HG03025 (cell line): Measurements from ENCODE around the gene PHF20.
"Not testable (repeated sequence)": the region's sequence is repeated elsewhere in the genome, so short reads cannot be mapped to it uniquely, and the experiment has no call there.

Experiments used
- ATAC-seq: cut with Tn5 transposase; IDR thresholded peaks from one replicate; pipeline ENCODE4 v1.9.1; 2021; ENCODE audit warnings: mild to moderate bottlenecking, moderate library complexity; ENCODE audit not compliant: unreplicated experiment, low FRiP score

PHF20 gene

GRCh38 chr20:35908007-35908406, 136.2 kb downstream of the PHF20 start:
- ATAC-seq = no peak

- ATAC-seq = no peak
These were observed 137.4 kb downstream of the PHF20 start for GRCh38 chr20:35909176-35909575.

GRCh38 chr20:35909796-35910195, 138.0 kb downstream of the PHF20 start:
- no peak for ATAC-seq

- ATAC-seq = no peak
These were observed 138.4 kb downstream of the PHF20 start for GRCh38 chr20:35910254-35910653.

- ATAC-seq = no peak
These were observed 141.1 kb downstream of the PHF20 start for GRCh38 chr20:35912881-35913280.

DNA sequence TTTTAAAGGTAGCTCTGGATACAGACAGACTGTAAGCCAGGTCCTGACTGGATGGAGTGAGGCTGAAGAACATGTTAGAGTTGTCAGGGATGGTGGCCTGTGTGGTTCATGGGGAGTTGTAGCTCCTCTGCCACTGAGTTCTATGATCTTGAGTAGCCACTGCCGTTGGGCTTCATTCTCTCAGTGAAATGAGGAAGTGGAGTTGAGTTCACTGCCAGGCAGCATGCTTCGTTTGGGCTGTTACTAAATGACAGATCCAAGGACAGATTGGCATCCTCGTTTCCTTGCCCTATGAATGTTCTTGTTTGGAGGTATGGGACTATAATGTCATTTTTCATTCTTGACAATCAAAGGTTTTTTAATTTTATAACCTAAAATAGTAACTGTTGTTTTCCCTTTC, 145.3 kb downstream of the PHF20 start:
- ATAC-seq = no peak

GRCh38 chr20:35918021-35918420, 146.2 kb downstream of the PHF20 start:
- ATAC-seq = no peak

DNA sequence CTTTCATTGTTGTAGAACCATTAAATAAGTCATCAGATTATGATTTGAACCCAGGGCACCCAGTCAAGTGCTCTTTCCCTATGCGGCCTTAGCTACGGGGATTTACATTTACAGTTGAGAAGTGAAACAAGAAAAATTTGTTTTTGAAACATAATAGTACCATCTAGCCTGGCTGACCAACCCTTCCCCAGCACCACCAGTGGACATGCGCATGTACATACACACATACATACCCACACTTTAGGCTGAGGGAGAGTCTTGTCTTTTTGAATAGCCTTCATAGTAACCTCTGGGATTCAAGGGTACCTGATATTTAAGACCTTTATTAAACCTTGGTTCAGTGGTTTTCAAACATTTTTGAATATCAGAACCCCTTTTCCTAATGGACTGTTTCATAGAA, 148.7 kb downstream of the PHF20 start:
- ATAC-seq = no peak

DNA sequence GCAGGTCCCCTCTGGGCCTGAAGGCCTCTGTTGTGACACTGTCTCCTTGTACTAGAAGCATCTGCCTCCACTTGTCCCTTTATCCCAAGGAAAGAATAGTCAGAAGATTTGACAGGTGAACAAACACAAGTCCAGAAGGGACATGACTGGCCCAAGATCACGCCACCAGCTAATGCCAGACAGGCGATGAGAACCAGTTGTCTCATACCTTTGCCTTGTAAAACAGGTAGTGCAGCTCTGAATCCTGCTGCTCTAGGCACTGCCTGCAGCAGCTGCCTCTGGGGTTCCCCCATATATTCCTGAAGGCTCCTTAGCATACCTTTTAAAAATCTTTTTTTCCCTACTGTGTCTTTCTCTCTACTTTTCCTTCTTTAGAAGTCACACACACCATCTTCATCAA, 157.5 kb downstream of the PHF20 start:
- no peak for ATAC-seq

DNA sequence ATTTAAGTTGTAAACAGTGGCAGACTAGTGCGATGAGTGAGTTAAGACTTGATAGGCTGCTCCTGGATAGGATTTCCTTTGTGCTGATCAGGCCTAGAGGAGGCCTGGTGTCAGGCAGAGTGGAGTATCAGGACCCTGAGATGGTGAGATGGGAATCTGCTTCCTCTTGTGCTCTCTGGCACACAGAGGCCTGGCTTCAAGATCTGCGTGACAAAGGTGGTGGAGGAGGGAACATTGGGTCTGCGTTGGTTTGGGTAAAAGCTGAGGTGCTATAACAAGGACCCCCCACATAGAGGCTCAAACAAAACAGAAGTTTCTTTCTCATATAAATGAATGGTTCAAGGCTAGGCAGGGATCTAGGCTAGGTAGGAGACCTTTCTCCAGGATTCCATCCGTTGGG, 162.2 kb downstream of the PHF20 start:
- ATAC-seq = no peak

- no peak for ATAC-seq
These were observed 167.4 kb downstream of the PHF20 start for GRCh38 chr20:35939264-35939663.

GRCh38 chr20:35941620-35942019, 169.8 kb downstream of the PHF20 start:
- ATAC-seq = no peak

DNA sequence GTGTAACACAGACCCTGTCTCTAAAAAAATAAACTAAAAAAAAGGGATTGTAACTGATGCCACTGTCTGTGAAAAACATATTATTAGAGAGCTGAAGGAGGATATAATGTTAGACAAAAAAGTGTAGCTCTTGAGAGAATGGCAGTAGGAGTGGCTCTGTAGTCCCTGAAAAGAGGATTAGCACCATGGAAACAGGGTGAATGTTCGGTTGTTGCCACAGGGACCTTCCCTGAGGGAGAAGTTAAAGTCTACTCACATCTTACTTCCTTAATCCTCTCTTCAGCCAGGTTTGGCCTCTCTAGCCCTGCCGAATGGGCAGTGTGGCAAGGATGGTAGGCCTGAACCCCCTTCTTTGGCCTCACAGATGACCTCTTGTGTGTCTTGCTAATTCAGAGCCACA, 170.4 kb downstream of the PHF20 start:
- no peak for ATAC-seq

DNA sequence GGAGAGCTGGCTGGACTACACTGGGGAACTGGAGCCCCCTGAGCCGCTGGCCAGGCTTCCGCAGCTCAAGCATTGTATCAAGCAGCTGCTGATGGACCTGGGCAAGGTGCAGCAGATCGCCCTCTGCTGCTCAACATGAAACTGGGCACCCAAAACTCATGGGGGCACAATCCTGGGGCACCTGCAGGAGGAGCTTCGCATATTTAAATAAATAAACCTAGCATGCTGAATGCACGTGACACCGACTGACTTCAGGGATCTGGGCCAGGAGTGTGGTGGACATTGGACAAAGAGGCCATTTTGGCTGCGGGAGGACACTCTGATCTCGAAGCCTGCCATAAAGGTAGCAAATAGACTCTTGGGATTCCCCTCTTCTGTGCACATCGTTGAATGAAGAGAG, 175.7 kb downstream of the PHF20 start:
- no peak for ATAC-seq

DNA sequence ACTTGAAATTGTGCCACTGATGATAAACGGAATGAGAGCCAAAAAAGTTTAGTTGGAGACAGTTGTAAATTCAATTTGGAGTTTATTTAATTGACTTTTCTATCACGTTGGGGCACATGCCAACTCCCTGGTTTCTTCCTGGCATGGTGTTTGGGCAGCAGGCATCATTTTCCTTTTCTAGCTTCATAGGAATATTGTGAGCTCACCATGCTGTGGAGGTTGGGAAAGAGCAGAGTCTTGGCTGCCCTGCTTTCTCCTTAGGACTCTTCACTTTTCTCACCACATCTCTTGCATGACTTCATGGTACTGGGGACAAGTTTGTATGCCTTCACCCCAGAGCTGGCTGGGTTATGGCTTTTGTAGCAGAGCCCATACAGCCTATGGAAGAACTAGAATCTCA, 176.1 kb downstream of the PHF20 start:
- ATAC-seq = no peak

DNA sequence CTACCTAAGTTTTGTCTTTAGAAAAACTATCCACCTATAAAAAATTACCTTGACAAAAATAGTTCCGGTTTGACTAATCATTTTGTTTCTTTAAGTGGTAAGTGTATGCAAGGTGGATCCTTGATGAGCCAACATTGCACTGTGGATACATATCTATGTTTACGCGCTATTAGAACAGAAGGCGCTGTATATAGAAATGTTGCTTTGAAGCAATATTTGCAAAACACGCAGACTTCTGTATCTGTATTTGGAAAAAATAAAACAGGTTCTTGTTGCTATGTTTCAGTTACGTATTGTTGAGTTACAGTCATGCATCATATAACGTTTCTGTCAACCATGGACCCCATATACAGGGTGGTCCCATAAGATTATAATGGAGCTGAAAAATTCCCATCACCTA, 178.3 kb downstream of the PHF20 start:
- no peak for ATAC-seq

DNA sequence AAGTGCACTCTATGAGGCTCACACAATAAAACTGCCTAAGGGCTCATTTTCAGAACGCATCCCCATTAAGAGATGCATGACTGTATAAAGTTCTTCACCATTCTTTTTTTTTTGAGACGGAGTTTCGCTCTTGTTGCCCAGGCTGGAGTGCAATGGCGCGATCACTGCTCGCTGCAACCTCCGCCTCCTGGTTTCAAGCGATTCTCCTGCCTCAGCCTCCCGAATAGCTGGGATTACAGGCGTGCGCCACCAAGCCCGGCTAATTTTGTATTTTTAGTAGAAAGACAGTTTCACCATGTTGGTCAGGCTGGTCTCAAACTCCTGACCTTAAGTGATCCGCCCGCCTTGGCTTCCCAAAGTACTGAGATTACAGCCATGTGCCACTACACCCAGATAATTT, 180.3 kb downstream of the PHF20 start:
- not testable (repeated sequence) for ATAC-seq

DNA sequence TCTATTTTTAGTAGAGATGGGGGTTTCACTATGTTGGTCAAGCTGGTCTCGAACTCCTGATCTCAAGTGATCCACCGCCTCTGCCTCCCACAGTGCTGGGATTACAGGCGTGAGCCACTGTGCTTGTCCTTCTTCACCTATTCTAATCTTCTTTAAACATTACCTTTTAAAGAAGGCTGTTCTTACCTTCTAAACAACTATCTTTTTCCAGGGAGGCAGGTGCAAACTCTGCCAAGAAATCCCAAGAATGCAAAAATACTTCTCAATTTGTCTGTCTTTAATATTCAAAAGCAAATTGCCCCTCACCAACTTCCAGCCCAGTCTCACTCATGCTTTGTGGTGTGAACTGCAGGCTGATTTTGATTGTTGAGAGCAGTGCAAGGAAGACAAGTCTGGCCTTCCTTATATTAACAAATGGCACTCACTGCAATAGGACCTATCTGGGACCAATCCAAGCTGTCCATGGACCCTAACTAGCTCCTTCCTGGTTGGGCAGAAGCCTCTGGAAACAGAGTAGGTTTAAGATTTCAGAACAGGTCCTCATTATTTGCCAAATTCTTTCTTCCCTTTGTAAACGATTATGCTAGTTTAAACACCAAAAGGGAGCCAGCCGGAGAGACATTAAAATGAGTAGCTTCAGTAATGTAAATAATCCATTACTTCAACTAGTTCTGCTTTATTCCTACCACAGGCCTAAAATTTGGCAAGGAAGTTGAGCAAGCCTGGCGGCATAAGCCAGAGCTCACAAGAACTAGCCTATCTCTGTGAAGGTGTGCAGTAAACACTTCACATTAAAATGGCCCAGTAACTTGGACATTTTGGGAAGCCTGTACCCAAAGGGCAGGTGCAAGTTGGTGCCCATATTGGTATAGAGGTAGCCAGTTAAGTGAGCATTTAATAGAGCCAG, 180.9 kb downstream of the PHF20 start:
- ATAC-seq = no peak

DNA sequence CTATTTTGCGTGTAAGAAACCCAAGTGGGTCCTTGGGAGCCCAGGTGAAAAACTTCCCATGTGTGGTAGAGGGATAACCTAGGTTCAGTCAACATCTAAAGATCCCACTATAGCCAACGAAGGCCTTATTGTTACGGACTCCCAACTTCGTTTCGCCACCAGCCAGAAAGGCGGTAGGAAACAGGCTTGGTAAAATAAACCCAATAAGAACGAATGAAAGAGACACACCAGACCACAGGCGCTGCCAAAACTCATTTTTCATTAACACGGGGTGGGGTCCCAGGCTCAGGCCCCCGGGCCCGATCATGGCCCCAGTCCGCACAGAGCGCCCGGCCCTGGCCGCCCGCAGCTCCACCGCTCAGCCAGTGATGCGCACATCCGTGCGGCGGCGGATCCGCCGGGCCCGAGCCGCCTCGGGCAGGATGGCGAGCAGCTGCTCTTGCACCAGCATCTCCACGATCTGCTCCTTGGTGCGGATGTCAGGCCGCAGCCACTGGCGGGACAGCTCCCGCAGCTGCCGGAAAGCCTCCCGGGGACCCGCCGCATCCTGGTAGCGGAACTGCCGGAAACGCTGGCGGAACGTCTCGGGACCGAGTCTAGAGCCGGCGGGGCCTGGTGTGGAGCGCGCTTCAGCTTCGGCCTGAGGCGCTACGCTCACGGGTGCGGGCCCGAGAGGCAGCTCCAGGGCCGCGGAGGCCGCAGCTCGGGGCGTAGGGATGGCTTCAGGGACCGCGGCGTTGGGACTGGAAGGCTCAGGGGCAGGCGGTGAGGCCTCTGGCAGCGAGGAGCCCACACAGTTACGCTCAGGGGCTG, 181.8 kb downstream of the PHF20 start:
- ATAC-seq = peak; percentile 28

DNA sequence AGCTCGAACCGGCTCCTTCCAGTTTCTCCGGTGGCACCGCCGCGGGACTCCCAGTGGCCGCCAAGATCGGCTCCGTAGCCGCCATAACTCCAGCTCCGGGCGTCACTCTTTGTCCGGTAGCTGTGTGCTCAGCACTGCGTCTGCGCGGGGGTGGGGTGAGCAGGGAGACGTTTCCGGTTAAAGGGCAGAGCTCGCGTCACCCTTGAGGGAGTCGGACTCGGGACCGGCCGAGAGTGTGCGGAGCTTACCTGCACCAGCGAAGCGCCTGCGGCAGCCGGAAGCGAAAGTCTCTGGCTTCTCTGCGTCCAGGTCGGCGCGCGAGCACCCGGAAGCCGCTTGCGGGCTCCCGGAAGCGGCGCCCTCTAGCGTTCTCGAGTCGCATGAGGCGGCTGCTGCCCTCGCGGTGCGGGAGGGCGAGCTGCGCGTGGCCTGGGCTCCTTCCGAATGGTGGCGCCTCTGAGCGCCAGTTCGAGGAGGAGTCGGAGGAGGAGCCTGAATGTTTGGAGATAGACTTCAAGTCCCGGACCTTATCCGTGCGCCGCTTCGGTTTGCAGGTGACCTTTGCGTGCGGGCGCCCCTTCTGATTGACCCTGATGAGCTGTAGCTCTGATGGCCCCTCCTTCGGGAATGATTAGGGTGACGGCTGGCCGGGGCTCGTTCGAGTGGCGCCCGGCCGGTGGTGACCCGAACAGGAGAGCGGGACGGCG, 182.5 kb downstream of the PHF20 start, which contains the start of gene SCAND1:
Gene SCAND1 (minus strand): TSS at position 303 of the 707 bp plus-strand sequence. CDS start 218 bp downstream, at position 85.
- peak; percentile 78 for ATAC-seq

GRCh38 chr20:35954907-35955251, 183.1 kb downstream of the PHF20 start:
- ATAC-seq = no peak
